H1 (cell line): ENCODE measurements around the gene GPR35.

Source experiments
- CHD2 ChIP-seq: IDR thresholded peaks from 2 replicates; pipeline ENCODE4 v1.6.1; 2012; ENCODE audit warnings: low read length, improper control_type of control experiment
- CTCF ChIP-seq, 3 experiments: IDR thresholded peaks; 1 replicate in 2 of 3; 2 replicates in 1 of 3; pipeline versions ENCODE4 v1.5.1 to v1.6.1; 2011; ENCODE audit warnings: low read length in 3 of 3, mild to moderate bottlenecking in 3 of 3, inconsistent platforms in 2 of 3, low read depth in 1 of 3, moderate library complexity in 1 of 3; ENCODE audit not compliant: insufficient read depth in 1 of 3; ENCODE audit errors: control extremely low read depth in 1 of 3
- HDAC6 ChIP-seq: IDR thresholded peaks from one replicate; pipeline ENCODE4 v1.7.1; 2012; ENCODE audit warnings: low read depth, mild to moderate bottlenecking, inconsistent platforms, low read length, moderate library complexity
- JUND ChIP-seq: IDR thresholded peaks from 2 replicates; pipeline ENCODE4 v1.6.1; 2011; ENCODE audit warnings: mild to moderate bottlenecking, improper control_type of control experiment, low read length
- NRF1 ChIP-seq: IDR thresholded peaks from 2 replicates; pipeline ENCODE4 v1.6.1; 2011; ENCODE audit warnings: mild to moderate bottlenecking, low read depth, low read length, improper control_type of control experiment
- POLR2AphosphoS5 ChIP-seq: IDR thresholded peaks from 2 replicates; pipeline ENCODE4 v1.6.1; 2011; ENCODE audit warnings: low read depth, low read length
- POU5F1 ChIP-seq: IDR thresholded peaks from 2 replicates; pipeline ENCODE4 v1.6.1; 2011; ENCODE audit warnings: low read depth, mild to moderate bottlenecking, low read length, moderate library complexity
- RAD21 ChIP-seq, 2 experiments: IDR thresholded peaks in 1 of 2; conservative IDR thresholded peaks in 1 of 2; 2 replicates each; pipeline ENCODE4 v1.6.1; 2011; ENCODE audit warnings: low read depth in 2 of 2, low read length in 2 of 2, improper control_type of control experiment in 1 of 2, inconsistent platforms in 1 of 2, mild to moderate bottlenecking in 1 of 2, moderate library complexity in 1 of 2
- SIN3A ChIP-seq, 2 experiments: IDR thresholded peaks in 1 of 2; conservative IDR thresholded peaks in 1 of 2; 2 replicates each; pipeline ENCODE4 v1.6.1; 2011 to 2012; ENCODE audit warnings: low read length in 2 of 2, improper control_type of control experiment in 1 of 2, low read depth in 1 of 2, mild to moderate bottlenecking in 1 of 2
- SIX5 ChIP-seq: IDR thresholded peaks from 2 replicates; pipeline ENCODE4 v1.6.1; 2011; ENCODE audit warnings: mild to moderate bottlenecking, low read depth, low read length
- SP1 ChIP-seq: IDR thresholded peaks from 2 replicates; pipeline ENCODE4 v1.6.1; 2011; ENCODE audit warnings: low read depth, low read length
- TBP ChIP-seq: IDR thresholded peaks from 2 replicates; pipeline ENCODE4 v1.6.1; 2011; ENCODE audit warnings: low read depth, low read length, improper control_type of control experiment

- no peak for TF ChIP-seq POLR2AphosphoS5
- no peak for TF ChIP-seq SIX5
- no peak for TF ChIP-seq SIN3A (conservative IDR thresholded peaks at IDR 0.05 in 1 of 2, IDR thresholded peaks at IDR 0.05 in 1 of 2; ENCODE audit: low read depth in 1 of 2, low read length in 2 of 2)
- TF ChIP-seq JUND = no peak
- no peak for TF ChIP-seq TBP
- no peak for TF ChIP-seq CTCF (IDR thresholded peaks at IDR 0.05; ENCODE audit: control extremely low read depth in 1 of 3, insufficient read depth in 1 of 3, low read depth in 1 of 3, low read length in 3 of 3)
- no peak for TF ChIP-seq HDAC6
- TF ChIP-seq SP1 = no peak
- no peak for TF ChIP-seq NRF1
- TF ChIP-seq RAD21 (IDR thresholded peaks at IDR 0.05 in 1 of 2, conservative IDR thresholded peaks at IDR 0.05 in 1 of 2; ENCODE audit: low read depth in 2 of 2, low read length in 2 of 2) = no peak
- no peak for TF ChIP-seq POU5F1
- no peak for TF ChIP-seq CHD2
Measured at GRCh38 chr2:240604939-240605716, 20.2 kb upstream of the GPR35 start.
